CD4-positive, alpha-beta T cell treated with Interleukin-2 at 100 ng/mL for 4 hours (primary cell): ENCODE results near the gene PRKRIP1.
"Not testable (repeated sequence)": the region's sequence is repeated elsewhere in the genome, so short reads cannot be mapped to it uniquely, and the experiment has no call there.

Experiments
- DNase-seq: peaks from one replicate; pipeline ENCODE4 v3.0.0-alpha.2; 2020; ENCODE audit warnings: low spot score

PRKRIP1 gene

GRCh38 chr7:102431617-102432298 lies 35.6 kb downstream of the PRKRIP1 start:
- DNase-seq = peak; percentile 81

GRCh38 chr7:102432442-102433218 lies 36.5 kb downstream of the PRKRIP1 start:
- no peak for DNase-seq

GRCh38 chr7:102433219-102434038 lies 37.3 kb downstream of the PRKRIP1 start, which contains the start of gene ORAI2:
TSS of gene ORAI2 (plus strand) at chr7:102433575. CDS start at chr7:102438957, 5,382 bp downstream.
- DNase-seq = peak; percentile 88

GRCh38 chr7:102434039-102434486 lies 37.9 kb downstream of the PRKRIP1 start:
- DNase-seq = no peak

- DNase-seq = no peak
Measured at GRCh38 chr7:102436118-102436517, 40.0 kb downstream of the PRKRIP1 start.

GRCh38 chr7:102439963-102440795 lies 44.0 kb downstream of the PRKRIP1 start:
- DNase-seq = no peak

- no peak for DNase-seq
Measured at GRCh38 chr7:102444961-102445673, 49.0 kb downstream of the PRKRIP1 start.

GRCh38 chr7:102445674-102446071 lies 49.5 kb downstream of the PRKRIP1 start:
- no peak for DNase-seq

- DNase-seq = no peak
Measured at GRCh38 chr7:102446387-102447156, 50.4 kb downstream of the PRKRIP1 start.

GRCh38 chr7:102447311-102447710 lies 51.1 kb downstream of the PRKRIP1 start:
- no peak for DNase-seq

- DNase-seq = no peak
Measured at GRCh38 chr7:102449136-102449535, 53.0 kb downstream of the PRKRIP1 start.

- peak; percentile 50 for DNase-seq
Measured at GRCh38 chr7:102450242-102450641, 54.1 kb downstream of the PRKRIP1 start.

- no peak for DNase-seq
Measured at GRCh38 chr7:102451371-102452054, 55.4 kb downstream of the PRKRIP1 start.

GRCh38 chr7:102452451-102452850 lies 56.3 kb downstream of the PRKRIP1 start:
- DNase-seq = no peak

- no peak for DNase-seq
Measured at GRCh38 chr7:102453319-102453718, 57.2 kb downstream of the PRKRIP1 start.

- DNase-seq = no peak
Measured at GRCh38 chr7:102454468-102454867, 58.3 kb downstream of the PRKRIP1 start.

GRCh38 chr7:102454932-102455331 lies 58.8 kb downstream of the PRKRIP1 start:
- not testable (repeated sequence) for DNase-seq

- DNase-seq = no peak
Measured at GRCh38 chr7:102455596-102455995, 59.4 kb downstream of the PRKRIP1 start.

- DNase-seq = no peak
Measured at GRCh38 chr7:102456327-102456726, 60.2 kb downstream of the PRKRIP1 start.
